ENCODE data around the gene DYNC2LI1. TPM values are rescaled to one million over a fixed set of nuclear protein-coding genes. Genes with fewer than 3 reads are reported as not detected.

Gene DYNC2LI1
- total and polyA plus RNA-seq, 2 donors (not counting 1 experiment from before 2014, with no cell fraction given): 3.8 to 11.4 TPM

DNA sequence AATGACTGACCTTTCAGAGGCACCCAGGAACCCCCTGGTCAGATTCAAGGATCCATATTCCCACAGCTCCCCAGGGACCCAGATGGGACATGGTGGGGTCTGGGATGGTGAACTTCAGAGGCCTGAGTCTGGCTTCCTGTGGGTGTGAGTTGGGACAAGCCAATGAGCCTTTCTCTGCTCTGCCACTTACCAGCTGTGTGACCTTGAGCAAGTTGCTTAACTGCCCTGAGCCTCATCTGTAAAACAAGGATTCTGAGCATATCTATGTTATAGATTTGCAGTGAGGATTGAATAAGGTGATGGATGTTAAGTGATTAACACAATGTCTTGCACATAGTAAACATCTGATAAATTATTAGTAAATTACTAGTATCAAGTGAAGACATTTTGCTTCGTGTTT, 71.3 kb downstream of the DYNC2LI1 start:
- ATAC-seq (ENCODE audit: low read depth) (no peak), DNase-seq (no peak)
- Histone ChIP-seq H2AFZ (ENCODE audit: insufficient read depth, low read depth, low read length, poor library complexity, severe bottlenecking) (no peak overlapping the region), H3K4me2 (replicated peaks; ENCODE audit: low read depth, low read length, poor library complexity, severe bottlenecking) (no peak overlapping the region), H4K20me1 (ENCODE audit: control insufficient read depth, insufficient read depth, low read length, poor library complexity, severe bottlenecking) (no peaks in the 10 kb centered on the region), H3K79me2 (ENCODE audit: control insufficient read depth, insufficient read depth, low read length) (no peaks in the 10 kb centered on the region), H3K9ac (ENCODE audit: low read length) (no peak overlapping the region), H3K4me1 (ENCODE audit: control insufficient read depth in 2 of 2, insufficient read depth in 2 of 2, low read length in 2 of 2) (peaks cover 0 to 6% of the 10 kb centered on the region in 2 donors), H3K4me3 (ENCODE audit: control extremely low read depth in 1 of 5, extremely low read depth in 1 of 5, insufficient read depth in 1 of 5, low read depth in 2 of 5, low read length in 4 of 5) (no peak overlapping the region), H3K27me3 (replicated peaks in 1 of 4; ENCODE audit: control extremely low read depth in 1 of 4, control insufficient read depth in 3 of 4, insufficient read depth in 4 of 4, low read length in 3 of 4) (peaks cover 0 to 7% (median 0%) of the 10 kb centered on the region in 4 experiments), H3K9me3 (ENCODE audit: control extremely low read depth in 1 of 3, control insufficient read depth in 2 of 3, insufficient read depth in 1 of 3, low read length in 2 of 3) (peaks cover 0 to 2% (median 0%) of the 10 kb centered on the region in 3 donors), H3K27ac (ENCODE audit: low read length in 2 of 2) (no peak overlapping the region), H3K36me3 (replicated peaks in 1 of 2; ENCODE audit: control extremely low read depth in 1 of 2, control insufficient read depth in 1 of 2, extremely low read depth in 1 of 2, insufficient read depth in 2 of 2, low read length in 1 of 2) (no peaks in the 10 kb centered on the region)
- no peaks in the 10 kb centered on the region for H3K27me3 Mint-ChIP-seq
- H3K27ac Mint-ChIP-seq: no peak overlapping the region
- no peaks in the 10 kb centered on the region for H3K9me3 Mint-ChIP-seq (ENCODE audit: insufficient read depth)
- intact Hi-C loops (cut with micrococcal nuclease): no loop called here
- POLR2A ChIA-PET: interaction anchor here (0.6 kb wide), 1 partner anchor 19 kb away, joined by 6 read pairs; no protein-coding TSS in a partner anchor
- no peak overlapping the region for H3K4me3 Mint-ChIP-seq
- WGBS (ENCODE audit: insufficient coverage): no CpG with 5 or more reads among the region's 1 CpG
- TF ChIP-seq, protein P1, sequence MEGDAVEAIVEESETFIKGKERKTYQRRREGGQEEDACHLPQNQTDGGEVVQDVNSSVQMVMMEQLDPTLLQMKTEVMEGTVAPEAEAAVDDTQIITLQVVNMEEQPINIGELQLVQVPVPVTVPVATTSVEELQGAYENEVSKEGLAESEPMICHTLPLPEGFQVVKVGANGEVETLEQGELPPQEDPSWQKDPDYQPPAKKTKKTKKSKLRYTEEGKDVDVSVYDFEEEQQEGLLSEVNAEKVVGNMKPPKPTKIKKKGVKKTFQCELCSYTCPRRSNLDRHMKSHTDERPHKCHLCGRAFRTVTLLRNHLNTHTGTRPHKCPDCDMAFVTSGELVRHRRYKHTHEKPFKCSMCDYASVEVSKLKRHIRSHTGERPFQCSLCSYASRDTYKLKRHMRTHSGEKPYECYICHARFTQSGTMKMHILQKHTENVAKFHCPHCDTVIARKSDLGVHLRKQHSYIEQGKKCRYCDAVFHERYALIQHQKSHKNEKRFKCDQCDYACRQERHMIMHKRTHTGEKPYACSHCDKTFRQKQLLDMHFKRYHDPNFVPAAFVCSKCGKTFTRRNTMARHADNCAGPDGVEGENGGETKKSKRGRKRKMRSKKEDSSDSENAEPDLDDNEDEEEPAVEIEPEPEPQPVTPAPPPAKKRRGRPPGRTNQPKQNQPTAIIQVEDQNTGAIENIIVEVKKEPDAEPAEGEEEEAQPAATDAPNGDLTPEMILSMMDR (IDR thresholded peaks at IDR 0.05): no peak
- no peak for TF ChIP-seq EZH2 (IDR thresholded peaks at IDR 0.05; ENCODE audit: borderline replicate concordance, insufficient read depth, low read depth, low read length, poor library complexity, severe bottlenecking)
- peaks cover 5% of the 10 kb centered on the region for H3K4me1 Mint-ChIP-seq
- CTCF ChIA-PET: no interaction called here

DNA sequence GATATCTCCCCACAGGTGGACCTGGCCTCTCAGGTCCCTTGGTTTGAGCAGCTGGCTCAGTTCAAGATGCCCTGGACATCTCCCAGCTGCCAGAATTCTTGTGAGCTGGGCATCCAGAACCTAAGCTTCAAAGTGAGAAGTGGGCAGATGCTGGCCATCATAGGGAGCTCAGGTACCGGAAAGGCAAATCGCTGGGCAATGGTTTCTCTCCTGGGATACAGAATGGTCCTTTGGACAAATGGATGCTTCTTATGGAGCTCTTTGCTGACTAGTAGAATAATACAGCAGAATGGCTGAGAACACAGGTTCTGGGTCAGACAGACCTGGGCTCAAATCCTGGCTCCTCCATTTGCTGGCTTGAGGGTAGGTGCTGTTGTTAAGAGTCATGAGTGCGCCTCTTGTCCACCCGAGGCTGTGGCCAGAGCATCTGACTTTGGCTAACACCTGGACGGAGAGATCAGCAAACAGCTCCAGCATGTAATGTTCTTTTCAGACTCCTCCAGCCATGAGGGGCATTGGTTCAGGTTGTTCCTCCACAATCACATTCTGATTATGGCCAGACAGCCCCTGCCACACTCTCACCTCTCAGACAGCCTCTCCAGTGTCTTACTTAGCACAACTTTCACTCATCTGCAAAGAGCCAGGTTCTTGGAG, 72.4 kb downstream of the DYNC2LI1 start:
- H3K9ac ChIP-seq (ENCODE audit: low read length): no peak overlapping the region
- 93% methylated on average over 5 of the region's 5 CpGs for WGBS (ENCODE audit: insufficient coverage)
- peaks cover 0 to 2% (median 0%) of the 10 kb centered on the region in 3 donors for H3K9me3 ChIP-seq (ENCODE audit: control extremely low read depth in 1 of 3, control insufficient read depth in 2 of 3, insufficient read depth in 1 of 3, low read length in 2 of 3)
- H2AFZ ChIP-seq (ENCODE audit: insufficient read depth, low read depth, low read length, poor library complexity, severe bottlenecking): no peak overlapping the region
- TF ChIP-seq, protein P1 (IDR thresholded peaks at IDR 0.05): no peak
- no peak for TF ChIP-seq EZH2 (IDR thresholded peaks at IDR 0.05; ENCODE audit: borderline replicate concordance, insufficient read depth, low read depth, low read length, poor library complexity, severe bottlenecking)
- no peaks in the 10 kb centered on the region for H3K36me3 ChIP-seq (replicated peaks in 1 of 2; ENCODE audit: control extremely low read depth in 1 of 2, control insufficient read depth in 1 of 2, extremely low read depth in 1 of 2, insufficient read depth in 2 of 2, low read length in 1 of 2)
- H3K9me3 Mint-ChIP-seq (ENCODE audit: insufficient read depth): no peaks in the 10 kb centered on the region
- H3K4me1 Mint-ChIP-seq: peaks cover 5% of the 10 kb centered on the region
- peaks cover 2% of the 10 kb centered on the region for H3K27me3 Mint-ChIP-seq
- H3K4me1 ChIP-seq (ENCODE audit: control insufficient read depth in 2 of 2, insufficient read depth in 2 of 2, low read length in 2 of 2): peaks cover 0 to 6% of the 10 kb centered on the region in 2 donors
- no peaks in the 10 kb centered on the region for H4K20me1 ChIP-seq (ENCODE audit: control insufficient read depth, insufficient read depth, low read length, poor library complexity, severe bottlenecking)
- CTCF ChIA-PET: no interaction called here
- H3K27ac ChIP-seq (ENCODE audit: low read length in 2 of 2): no peak overlapping the region
- POLR2A ChIA-PET: no interaction called here
- no peak overlapping the region for H3K27ac Mint-ChIP-seq
- H3K4me2 ChIP-seq (replicated peaks; ENCODE audit: low read depth, low read length, poor library complexity, severe bottlenecking): no peak overlapping the region
- H3K4me3 ChIP-seq (ENCODE audit: control extremely low read depth in 1 of 5, extremely low read depth in 1 of 5, insufficient read depth in 1 of 5, low read depth in 2 of 5, low read length in 4 of 5): no peak overlapping the region
- H3K4me3 Mint-ChIP-seq: no peak overlapping the region
- ATAC-seq (ENCODE audit: low read depth): no peak
- H3K79me2 ChIP-seq (ENCODE audit: control insufficient read depth, insufficient read depth, low read length): no peaks in the 10 kb centered on the region
- intact Hi-C loops (cut with micrococcal nuclease): no loop called here
- H3K27me3 ChIP-seq (replicated peaks in 1 of 4; ENCODE audit: control extremely low read depth in 1 of 4, control insufficient read depth in 3 of 4, insufficient read depth in 4 of 4, low read length in 3 of 4): peaks cover 0 to 7% (median 0%) of the 10 kb centered on the region in 4 experiments
- no peak for DNase-seq

Measured in B cell (primary cell).